B cell (primary cell): ENCODE results near the gene ABCA2.

Source experiments
- EZH2 ChIP-seq: IDR thresholded peaks from 2 replicates; pipeline ENCODE4 v1.6.1; 2012; ENCODE audit warnings: borderline replicate concordance, low read depth, mild to moderate bottlenecking, moderate library complexity, low read length; ENCODE audit not compliant: insufficient read depth, poor library complexity, severe bottlenecking
- TF ChIP-seq, protein P1 (sequence below): fragments of 200-600 bp; IDR thresholded peaks from one replicate; pipeline ENCODE4 v1.8.0; 2022; ENCODE audit warnings: antibody characterized with exemption, mild to moderate bottlenecking

GRCh38 chr9:137053944-137054931, 26.2 kb upstream of the ABCA2 start, which contains the start of gene ENTPD2:
- TF ChIP-seq, protein P1, sequence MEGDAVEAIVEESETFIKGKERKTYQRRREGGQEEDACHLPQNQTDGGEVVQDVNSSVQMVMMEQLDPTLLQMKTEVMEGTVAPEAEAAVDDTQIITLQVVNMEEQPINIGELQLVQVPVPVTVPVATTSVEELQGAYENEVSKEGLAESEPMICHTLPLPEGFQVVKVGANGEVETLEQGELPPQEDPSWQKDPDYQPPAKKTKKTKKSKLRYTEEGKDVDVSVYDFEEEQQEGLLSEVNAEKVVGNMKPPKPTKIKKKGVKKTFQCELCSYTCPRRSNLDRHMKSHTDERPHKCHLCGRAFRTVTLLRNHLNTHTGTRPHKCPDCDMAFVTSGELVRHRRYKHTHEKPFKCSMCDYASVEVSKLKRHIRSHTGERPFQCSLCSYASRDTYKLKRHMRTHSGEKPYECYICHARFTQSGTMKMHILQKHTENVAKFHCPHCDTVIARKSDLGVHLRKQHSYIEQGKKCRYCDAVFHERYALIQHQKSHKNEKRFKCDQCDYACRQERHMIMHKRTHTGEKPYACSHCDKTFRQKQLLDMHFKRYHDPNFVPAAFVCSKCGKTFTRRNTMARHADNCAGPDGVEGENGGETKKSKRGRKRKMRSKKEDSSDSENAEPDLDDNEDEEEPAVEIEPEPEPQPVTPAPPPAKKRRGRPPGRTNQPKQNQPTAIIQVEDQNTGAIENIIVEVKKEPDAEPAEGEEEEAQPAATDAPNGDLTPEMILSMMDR: no peak
- no peak for TF ChIP-seq EZH2
